GM12872 (cell line): ENCODE results near the gene SGMS2.

Experiments used
- TF ChIP-seq, protein P1 (sequence below): IDR thresholded peaks from 3 replicates; pipeline ENCODE4 v1.5.1; 2011; ENCODE audit warnings: low read depth, mild to moderate bottlenecking, low read length, moderate library complexity; ENCODE audit not compliant: insufficient read depth

SGMS2 gene

DNA sequence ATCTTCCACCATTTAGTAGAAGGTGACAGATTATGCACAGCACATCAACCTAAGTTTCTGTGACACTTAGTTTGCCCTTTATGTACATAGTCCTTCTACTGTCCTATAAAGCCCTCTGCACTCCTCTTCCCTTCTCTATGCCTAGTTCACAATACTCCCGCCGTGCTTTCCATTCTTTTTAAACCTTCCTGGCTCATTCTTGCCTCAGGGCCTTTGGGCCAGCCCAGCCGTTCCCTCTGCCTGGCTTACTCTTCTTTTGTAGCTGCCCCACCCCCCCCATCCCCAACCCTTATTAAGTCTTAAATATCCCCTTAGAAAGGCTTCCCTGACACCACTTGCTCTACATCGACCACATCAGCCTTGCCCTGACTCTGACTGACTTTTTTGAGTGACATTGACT, 33.0 kb downstream of the SGMS2 start:
- TF ChIP-seq, protein P1, sequence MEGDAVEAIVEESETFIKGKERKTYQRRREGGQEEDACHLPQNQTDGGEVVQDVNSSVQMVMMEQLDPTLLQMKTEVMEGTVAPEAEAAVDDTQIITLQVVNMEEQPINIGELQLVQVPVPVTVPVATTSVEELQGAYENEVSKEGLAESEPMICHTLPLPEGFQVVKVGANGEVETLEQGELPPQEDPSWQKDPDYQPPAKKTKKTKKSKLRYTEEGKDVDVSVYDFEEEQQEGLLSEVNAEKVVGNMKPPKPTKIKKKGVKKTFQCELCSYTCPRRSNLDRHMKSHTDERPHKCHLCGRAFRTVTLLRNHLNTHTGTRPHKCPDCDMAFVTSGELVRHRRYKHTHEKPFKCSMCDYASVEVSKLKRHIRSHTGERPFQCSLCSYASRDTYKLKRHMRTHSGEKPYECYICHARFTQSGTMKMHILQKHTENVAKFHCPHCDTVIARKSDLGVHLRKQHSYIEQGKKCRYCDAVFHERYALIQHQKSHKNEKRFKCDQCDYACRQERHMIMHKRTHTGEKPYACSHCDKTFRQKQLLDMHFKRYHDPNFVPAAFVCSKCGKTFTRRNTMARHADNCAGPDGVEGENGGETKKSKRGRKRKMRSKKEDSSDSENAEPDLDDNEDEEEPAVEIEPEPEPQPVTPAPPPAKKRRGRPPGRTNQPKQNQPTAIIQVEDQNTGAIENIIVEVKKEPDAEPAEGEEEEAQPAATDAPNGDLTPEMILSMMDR, result no peak

GRCh38 chr4:107858158-107858742, 33.5 kb downstream of the SGMS2 start:
- TF ChIP-seq, protein P1, result no peak

DNA sequence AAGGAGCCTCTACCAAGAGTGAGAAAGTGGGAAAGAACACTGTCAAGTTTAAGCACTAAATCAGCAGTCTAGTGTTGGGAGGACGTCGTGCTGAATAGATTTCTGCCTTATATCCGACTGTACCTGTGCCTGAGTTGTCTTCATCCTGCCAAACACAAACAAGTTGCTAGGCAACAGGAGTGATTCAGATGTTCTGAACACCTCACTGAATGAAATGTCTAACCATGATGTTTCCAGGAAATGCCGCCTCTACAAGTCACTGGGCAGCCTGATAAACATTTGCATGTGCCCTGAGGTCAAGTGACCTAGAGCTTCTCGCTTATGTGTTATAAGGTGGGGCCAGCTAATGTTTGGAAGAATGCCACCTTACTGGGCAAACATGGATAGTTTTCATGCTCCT, 37.9 kb downstream of the SGMS2 start:
- TF ChIP-seq, protein P1, result no peak

DNA sequence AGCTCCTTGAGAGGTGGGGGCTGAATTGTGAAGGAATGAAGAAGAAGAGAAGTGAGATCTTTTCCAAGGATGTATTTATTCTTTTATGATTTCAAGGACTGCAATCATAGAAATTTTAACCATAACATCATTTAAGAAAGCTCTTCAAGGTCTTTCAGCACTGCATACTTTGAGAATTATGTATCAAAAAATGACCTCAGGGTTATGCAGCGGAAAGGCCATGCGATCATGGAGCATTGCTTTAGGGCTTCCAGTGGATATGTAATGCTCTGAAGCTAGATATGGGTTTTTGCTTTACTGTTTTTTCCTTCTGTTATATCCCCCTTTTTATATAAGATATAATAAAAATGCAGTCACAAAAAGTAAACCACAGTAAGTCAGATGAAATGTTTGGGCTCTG, 38.7 kb downstream of the SGMS2 start:
- TF ChIP-seq, protein P1, result no peak

DNA sequence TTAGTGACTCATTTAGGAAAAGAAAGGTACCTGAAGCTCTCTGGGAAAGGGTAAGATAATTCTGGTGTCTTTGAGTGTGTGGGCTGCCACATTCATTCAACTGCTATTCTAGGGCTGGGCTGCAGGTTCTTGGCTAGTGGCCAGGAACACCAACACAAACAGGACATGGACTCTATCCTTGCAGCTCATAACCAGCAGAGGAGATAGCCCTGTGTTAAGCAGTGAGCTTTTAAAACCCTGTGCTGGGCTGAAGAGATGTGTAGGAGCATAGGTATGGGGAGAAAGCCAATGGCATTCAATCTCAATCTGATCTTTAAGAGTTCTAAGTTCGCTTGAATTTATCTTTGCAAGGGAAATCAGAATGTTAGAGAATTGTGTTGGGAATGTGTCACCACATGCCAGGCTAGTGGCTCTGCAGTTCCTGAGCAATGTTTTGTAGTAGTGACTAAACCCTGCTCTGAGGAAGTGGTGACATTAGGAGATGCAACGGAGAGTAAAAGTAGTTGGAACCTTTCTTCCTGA, 39.2 kb downstream of the SGMS2 start:
- TF ChIP-seq, protein P1, result no peak

GRCh38 chr4:107866726-107867125, 42.0 kb downstream of the SGMS2 start:
- TF ChIP-seq, protein P1, result no peak

DNA sequence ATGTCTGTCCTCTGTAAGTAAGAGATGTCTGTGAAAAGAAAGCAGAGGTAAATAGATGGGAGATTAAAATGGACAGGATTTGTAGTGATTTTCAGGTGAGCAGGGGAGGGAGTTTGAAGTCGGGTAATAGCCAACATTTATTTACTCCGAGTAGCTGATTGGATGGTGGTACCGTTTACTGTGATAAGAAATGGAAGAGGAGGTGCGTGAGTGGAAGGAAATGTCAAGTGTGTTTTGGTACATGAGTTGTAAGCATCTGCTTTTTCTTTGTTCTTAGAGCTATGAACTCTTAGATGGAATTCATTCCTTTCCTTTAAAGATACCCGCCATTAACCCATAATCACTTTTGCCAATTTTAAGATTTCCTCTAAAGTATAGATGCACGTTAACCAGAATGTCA, 45.5 kb downstream of the SGMS2 start:
- TF ChIP-seq, protein P1, result no peak
